Tibial artery (tissue), 4 donors: ENCODE data around the gene LTB.

ENCODE experiments used
- DNase-seq, 2 donors: peaks; one replicate each; pipeline ENCODE4 v3.0.0-alpha.2; 2019
- H3K27ac ChIP-seq, 2 donors: fragments of 200-600 bp; sonication (generic) in 1 of 2; 1 replicate in 1 of 2; 2 replicates in 1 of 2; pipeline ENCODE4 v1.5.1; 2018 to 2019; ENCODE audit warnings: mild to moderate bottlenecking in 1 of 2
- H3K27me3 ChIP-seq, 2 donors: fragments of 200-600 bp; sonication (generic) in 1 of 2; one replicate each; pipeline versions ENCODE4 v1.5.1 to v1.6.0; 2016 to 2019
- H3K36me3 ChIP-seq, 3 donors: fragments of 200-600 bp; sonication (generic) in 2 of 3; one replicate each; pipeline ENCODE4 v1.5.1; 2016 to 2019; ENCODE audit warnings: mild to moderate bottlenecking in 2 of 3
- H3K4me1 ChIP-seq, 4 donors: fragments of 200-600 bp; sonication (generic) in 2 of 4; 1 replicate in 3 of 4; 2 replicates in 1 of 4; pipeline ENCODE4 v1.5.1; 2016 to 2019
- H3K4me3 ChIP-seq, 2 donors: fragments of 200-600 bp; sonication (generic) in 1 of 2; 1 replicate in 1 of 2; 2 replicates in 1 of 2; pipeline ENCODE4 v1.5.1; 2018 to 2019; ENCODE audit warnings: mild to moderate bottlenecking in 2 of 2
- H3K9me3 ChIP-seq, 3 donors: fragments of 200-600 bp; sonication (generic) in 1 of 3; one replicate each; pipeline ENCODE4 v1.5.1; 2016 to 2019
- CTCF ChIP-seq, 2 experiments: fragments of 200-600 bp in 1 of 2; fragments of 450-650 bp in 1 of 2; IDR thresholded peaks; one replicate each; pipeline ENCODE4 v1.5.1; 2017 to 2019; ENCODE audit warnings: antibody characterized with exemption in 2 of 2, mild to moderate bottlenecking in 1 of 2, moderate library complexity in 1 of 2
- intact Hi-C: fragments of 100-400 bp; cut with DNase I; formaldehyde crosslinking; loops from one replicate; pipeline ENCODE4 v1.15.0; 2023; ENCODE audit warnings: low total_unique reads

The LTB gene

GRCh38 chr6:31580438-31580740 is 1.8 kb downstream of the LTB start:
- Histone ChIP-seq H3K27ac (peak overlapping the region; percentile 56 to 76), H3K36me3 (no peaks in the 10 kb centered on the region), H3K4me3 (peak overlapping the region; percentile 61 to 66), H3K27me3 (no peaks in the 10 kb centered on the region), H3K4me1 (peaks cover 0 to 16% (median 11%) of the 10 kb centered on the region in 4 donors), H3K9me3 (no peaks in the 10 kb centered on the region)
- DNase-seq = no peak
- intact Hi-C loops = no loop called here
- no peak for TF ChIP-seq CTCF (IDR thresholded peaks at IDR 0.05)

- DNase-seq = no peak
- H3K27ac ChIP-seq = no peak overlapping the region
- peaks cover 0 to 16% (median 11%) of the 10 kb centered on the region in 4 donors for H3K4me1 ChIP-seq
These were observed 2.4 kb downstream of the LTB start for GRCh38 chr6:31579546-31580437.

GRCh38 chr6:31579119-31579505 is 3.1 kb downstream of the LTB start:
- H3K36me3 ChIP-seq = no peaks in the 10 kb centered on the region
- intact Hi-C loops = no loop called here
- H3K4me3 ChIP-seq = no peak overlapping the region
- DNase-seq = no peak
- peaks cover 0 to 6% of the 10 kb centered on the region in 2 donors for H3K27me3 ChIP-seq
- H3K27ac ChIP-seq = no peak overlapping the region
- peaks cover 0 to 16% (median 11%) of the 10 kb centered on the region in 4 donors for H3K4me1 ChIP-seq
- no peak for TF ChIP-seq CTCF (IDR thresholded peaks at IDR 0.05)
- H3K9me3 ChIP-seq = no peaks in the 10 kb centered on the region

More at GRCh38 chr6:31579546-31580437, 2.4 kb downstream of the LTB start:
- H3K4me3 ChIP-seq = no peak overlapping the region
- intact Hi-C loops = no loop called here
- H3K9me3 ChIP-seq = no peaks in the 10 kb centered on the region
- H3K27me3 ChIP-seq = peaks cover 0 to 4% of the 10 kb centered on the region in 2 donors
- no peaks in the 10 kb centered on the region for H3K36me3 ChIP-seq
- no peak for TF ChIP-seq CTCF (IDR thresholded peaks at IDR 0.05)

- intact Hi-C loops = no loop called here
- Histone ChIP-seq H3K4me3 (no peak overlapping the region), H3K27ac (no peak overlapping the region), H3K9me3 (no peaks in the 10 kb centered on the region), H3K4me1 (peaks cover 0 to 16% (median 11%) of the 10 kb centered on the region in 4 donors), H3K27me3 (peaks cover 0 to 12% of the 10 kb centered on the region in 2 donors), H3K36me3 (no peaks in the 10 kb centered on the region)
- no peak for DNase-seq
- TF ChIP-seq CTCF (IDR thresholded peaks at IDR 0.05) = no peak
These were observed 3.8 kb downstream of the LTB start for GRCh38 chr6:31578184-31579118.

DNA sequence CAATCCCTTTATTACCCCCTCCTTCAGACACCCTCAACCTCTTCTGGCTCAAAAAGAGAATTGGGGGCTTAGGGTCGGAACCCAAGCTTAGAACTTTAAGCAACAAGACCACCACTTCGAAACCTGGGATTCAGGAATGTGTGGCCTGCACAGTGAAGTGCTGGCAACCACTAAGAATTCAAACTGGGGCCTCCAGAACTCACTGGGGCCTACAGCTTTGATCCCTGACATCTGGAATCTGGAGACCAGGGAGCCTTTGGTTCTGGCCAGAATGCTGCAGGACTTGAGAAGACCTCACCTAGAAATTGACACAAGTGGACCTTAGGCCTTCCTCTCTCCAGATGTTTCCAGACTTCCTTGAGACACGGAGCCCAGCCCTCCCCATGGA is 4.7 kb downstream of the LTB start:
- TF ChIP-seq CTCF (IDR thresholded peaks at IDR 0.05) = no peak
- H3K4me1 ChIP-seq = peaks cover 0 to 16% (median 11%) of the 10 kb centered on the region in 4 donors
- H3K4me3 ChIP-seq = no peak overlapping the region

More for the DNA sequence above, 4.7 kb downstream of the LTB start:
- DNase-seq = no peak
- intact Hi-C loops = no loop called here
- Histone ChIP-seq H3K27me3 (peaks cover 0 to 21% of the 10 kb centered on the region in 2 donors), H3K9me3 (no peaks in the 10 kb centered on the region), H3K27ac (no peak overlapping the region), H3K36me3 (no peaks in the 10 kb centered on the region)
